ENCODE results near the gene IGSF6.

The IGSF6 gene

DNA sequence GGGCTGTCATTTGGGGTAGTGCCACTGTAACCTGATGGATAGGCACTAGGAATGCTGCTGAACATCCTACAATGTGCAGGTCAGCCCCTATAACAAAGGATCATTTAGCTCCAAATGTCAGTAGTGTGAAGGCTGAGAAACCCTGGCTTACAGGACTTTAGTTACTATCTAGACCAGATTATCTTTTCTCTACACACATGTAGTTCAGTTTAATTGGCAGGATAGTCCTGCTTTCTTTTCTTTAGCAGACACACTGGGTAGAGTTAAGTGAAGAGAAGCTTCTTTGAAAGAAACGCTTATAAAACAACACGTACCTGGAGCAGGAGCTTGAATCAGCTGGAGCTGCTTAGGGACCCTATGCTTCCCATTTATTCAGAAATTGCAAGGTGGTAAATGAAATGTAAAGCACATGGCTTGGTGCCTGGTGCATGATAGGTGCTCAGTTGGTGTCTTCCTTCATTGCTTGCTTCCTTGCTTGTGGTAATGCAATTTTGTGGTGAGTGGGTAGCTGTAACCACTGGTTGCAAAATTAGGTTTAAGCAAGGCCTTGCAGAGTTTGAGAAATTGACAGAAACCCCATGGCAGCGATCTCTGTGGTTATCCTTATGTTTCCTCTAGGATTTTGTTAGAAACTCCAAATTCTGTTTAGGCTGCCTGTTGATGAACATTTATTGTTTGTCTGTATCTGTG lies 43.6 kb downstream of the IGSF6 start:
- no peak for TF ChIP-seq REST (IDR thresholded peaks at IDR 0.05; ENCODE audit: insufficient read depth in 1 of 2, low read depth in 2 of 2, low read length in 2 of 2)
- no peak for TF ChIP-seq TAF1 (IDR thresholded peaks at IDR 0.05; ENCODE audit: borderline replicate concordance, insufficient read depth, low read length)
- TF ChIP-seq FOXP2 (optimal IDR thresholded peaks at IDR 0.05; ENCODE audit: borderline replicate concordance, extremely low read depth, extremely low read length, insufficient read depth) = no peak
- TF ChIP-seq POLR2AphosphoS5 (IDR thresholded peaks at IDR 0.05; ENCODE audit: low read depth, low read length) = no peak
- no peak for TF ChIP-seq SIN3A (IDR thresholded peaks at IDR 0.05; ENCODE audit: borderline replicate concordance, insufficient read depth, low read length)

DNA sequence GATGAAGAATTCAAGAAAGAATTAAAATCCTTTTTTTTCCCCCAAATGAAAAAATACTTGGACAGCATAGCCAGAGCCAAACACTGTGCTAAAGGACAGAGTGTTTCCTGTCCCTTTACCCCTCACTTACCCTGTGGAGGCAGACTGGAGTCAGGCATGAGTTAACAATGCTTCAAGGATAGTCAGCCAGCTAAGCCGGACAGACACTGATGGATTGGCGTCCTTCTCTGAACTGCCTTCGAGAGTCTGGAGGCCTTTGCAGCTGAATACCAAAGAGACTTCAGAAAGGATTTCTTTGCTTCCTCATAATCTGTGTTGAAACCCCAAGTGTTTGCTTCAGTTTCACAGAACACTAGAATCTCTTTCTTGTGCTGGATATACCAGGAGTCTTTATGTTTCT lies 48.5 kb downstream of the IGSF6 start:
- TF ChIP-seq FOXP2 (optimal IDR thresholded peaks at IDR 0.05; ENCODE audit: borderline replicate concordance, extremely low read depth, extremely low read length, insufficient read depth) = no peak
- no peak for TF ChIP-seq TAF1 (IDR thresholded peaks at IDR 0.05; ENCODE audit: borderline replicate concordance, insufficient read depth, low read length)
- no peak for TF ChIP-seq POLR2AphosphoS5 (IDR thresholded peaks at IDR 0.05; ENCODE audit: low read depth, low read length)
- no peak for TF ChIP-seq SIN3A (IDR thresholded peaks at IDR 0.05; ENCODE audit: borderline replicate concordance, insufficient read depth, low read length)
- no peak for TF ChIP-seq REST (IDR thresholded peaks at IDR 0.05; ENCODE audit: insufficient read depth in 1 of 2, low read depth in 2 of 2, low read length in 2 of 2)

DNA sequence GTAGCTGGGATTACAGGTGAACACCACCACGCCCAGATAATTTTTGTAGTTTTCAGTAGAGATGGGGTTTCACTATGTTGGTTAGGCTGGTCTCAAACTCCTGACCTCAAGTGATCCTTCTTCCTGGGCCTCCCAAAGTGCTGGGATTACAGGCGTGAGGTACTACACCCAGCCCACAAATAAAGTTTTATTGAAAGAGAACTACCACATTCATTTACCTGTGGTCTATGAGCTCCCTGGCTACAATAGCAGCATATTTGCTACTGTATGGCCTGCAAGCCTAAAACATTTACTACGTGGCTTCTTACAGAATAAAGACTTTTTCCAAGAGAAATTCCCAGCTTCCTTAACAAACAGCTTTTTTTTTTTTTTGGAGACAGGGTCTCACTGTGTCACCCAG lies 49.6 kb downstream of the IGSF6 start:
- no peak for TF ChIP-seq TAF1 (IDR thresholded peaks at IDR 0.05; ENCODE audit: borderline replicate concordance, insufficient read depth, low read length)
- no peak for TF ChIP-seq SIN3A (IDR thresholded peaks at IDR 0.05; ENCODE audit: borderline replicate concordance, insufficient read depth, low read length)
- TF ChIP-seq FOXP2 (optimal IDR thresholded peaks at IDR 0.05; ENCODE audit: borderline replicate concordance, extremely low read depth, extremely low read length, insufficient read depth) = no peak
- no peak for TF ChIP-seq POLR2AphosphoS5 (IDR thresholded peaks at IDR 0.05; ENCODE audit: low read depth, low read length)
- no peak for TF ChIP-seq REST (IDR thresholded peaks at IDR 0.05; ENCODE audit: insufficient read depth in 1 of 2, low read depth in 2 of 2, low read length in 2 of 2)

DNA sequence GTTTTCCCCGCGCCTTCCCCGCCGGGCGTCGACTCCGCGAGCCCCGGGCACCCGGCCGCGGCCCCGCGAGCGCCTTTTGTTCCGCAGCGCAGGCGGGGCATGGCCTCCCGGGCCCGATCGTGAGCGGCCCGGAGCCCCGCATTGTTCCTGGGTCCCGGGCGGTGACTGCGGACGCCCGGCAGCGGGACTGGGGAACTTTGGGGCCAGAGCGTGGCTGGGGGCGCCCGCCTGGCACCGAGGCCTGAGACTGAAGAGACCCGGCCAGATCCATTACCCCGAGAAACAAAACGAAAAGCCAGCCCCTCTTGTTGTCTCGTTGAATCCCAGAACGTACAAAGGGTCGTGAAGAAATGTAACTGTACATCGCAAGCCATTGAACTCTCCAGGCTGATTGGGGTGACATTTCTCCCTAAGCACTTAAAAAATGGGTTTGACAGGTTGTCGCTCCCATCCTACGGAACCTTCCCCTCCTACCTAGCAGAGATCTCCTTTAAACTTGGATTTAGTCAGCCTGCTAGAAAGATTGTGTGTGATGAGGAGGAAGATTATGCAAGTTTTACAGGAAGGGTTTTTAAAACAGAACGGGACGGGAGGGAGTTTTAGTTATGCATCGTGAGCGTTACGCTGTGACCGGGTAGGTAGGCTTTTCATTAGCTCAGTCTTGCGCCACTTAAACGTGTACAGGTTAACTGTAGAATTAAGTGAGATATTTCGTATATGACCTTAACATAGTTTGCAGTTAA lies 52.2 kb downstream of the IGSF6 start:
- no peak for TF ChIP-seq TAF1 (IDR thresholded peaks at IDR 0.05; ENCODE audit: borderline replicate concordance, insufficient read depth, low read length)
- TF ChIP-seq REST (IDR thresholded peaks at IDR 0.05; ENCODE audit: insufficient read depth in 1 of 2, low read depth in 2 of 2, low read length in 2 of 2) = no peak
- TF ChIP-seq FOXP2 (optimal IDR thresholded peaks at IDR 0.05; ENCODE audit: borderline replicate concordance, extremely low read depth, extremely low read length, insufficient read depth) = no peak

Measured in PFSK-1 (cell line).